Peyer's patch (tissue), 4 donors: Measurements from ENCODE around the gene RFX2. TPM values are rescaled to one million over a fixed set of nuclear protein-coding genes. Genes with fewer than 3 reads are reported as not detected.

ENCODE experiments used
- DNase-seq, 3 donors: peaks; one replicate each; pipeline ENCODE4 v3.0.0-alpha.2; 2017 to 2019
- H3K27ac ChIP-seq, 4 donors: fragments of 200-600 bp; sonication (generic); one replicate each; pipeline ENCODE4 v1.5.1; 2016 to 2019
- H3K27me3 ChIP-seq, 2 donors: fragments of 200-600 bp; sonication (generic); one replicate each; pipeline ENCODE4 v1.5.1; 2019
- H3K36me3 ChIP-seq, 3 donors: fragments of 200-600 bp; sonication (generic); one replicate each; pipeline ENCODE4 v1.5.1; 2016 to 2019
- H3K4me1 ChIP-seq, 4 donors: fragments of 200-600 bp; sonication (generic); one replicate each; pipeline ENCODE4 v1.5.1; 2016 to 2019
- H3K4me3 ChIP-seq, 4 donors: fragments of 200-600 bp; sonication (generic); 1 replicate in 3 of 4; 2 replicates in 1 of 4; pipeline ENCODE4 v1.5.1; 2016 to 2019; ENCODE audit warnings: mild to moderate bottlenecking in 1 of 4
- H3K9me3 ChIP-seq, 4 donors: fragments of 200-600 bp; sonication (generic); one replicate each; pipeline ENCODE4 v1.5.1; 2016 to 2019; ENCODE audit warnings: mild to moderate bottlenecking in 1 of 4
- POLR2A ChIP-seq, 2 donors: fragments of 450-650 bp; IDR thresholded peaks; one replicate each; pipeline ENCODE4 v1.5.1; 2017; ENCODE audit warnings: antibody characterized with exemption in 2 of 2, mild to moderate bottlenecking in 2 of 2, moderate library complexity in 2 of 2
- total RNA-seq, 4 donors: library from RNA; depleted of rRNA; stranded (reverse); fragments of >200 nt; gene quantifications; one replicate each; pipeline ENCODE4 v1.1.0, GENCODE V29; 2016
- TF ChIP-seq, protein P1 (sequence below), 6 experiments: fragments of 450-650 bp in 4 of 6; fragments of 200-600 bp in 2 of 6; sonication (generic) in 1 of 6; IDR thresholded peaks; one replicate each; pipeline ENCODE4 v1.5.1; 2017 to 2019; ENCODE audit warnings: antibody characterized with exemption in 6 of 6, mild to moderate bottlenecking in 3 of 6, moderate library complexity in 1 of 6

Gene RFX2
- total RNA-seq, 4 donors from 2014 or later = 2.6 to 33.9 (median 10.3) TPM

DNA sequence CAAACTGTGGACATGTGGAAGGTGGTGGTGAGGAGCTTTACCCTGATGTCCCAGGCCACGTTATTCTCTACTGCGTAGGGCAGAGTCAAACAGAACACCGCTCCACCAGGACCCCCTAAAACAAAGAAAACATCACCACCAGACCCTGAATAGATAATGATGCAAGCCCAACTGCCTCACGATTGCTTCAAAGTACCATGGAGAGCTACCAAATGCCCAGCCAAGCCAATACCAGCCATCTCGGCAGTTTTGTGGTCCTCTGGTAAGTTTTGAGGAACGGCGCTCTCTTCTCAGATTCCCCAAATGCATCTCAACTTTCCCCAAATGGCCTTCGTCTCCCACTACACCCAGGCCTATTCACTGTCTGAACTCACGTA is 138.0 kb downstream of the RFX2 start:
- DNase-seq = no peak
- Histone ChIP-seq H3K27me3 (no peaks in the 10 kb centered on the region), H3K9me3 (no peaks in the 10 kb centered on the region), H3K4me3 (no peak overlapping the region), H3K36me3 (peaks cover 0 to 13% (median 0%) of the 10 kb centered on the region in 3 donors), H3K27ac (no peak overlapping the region), H3K4me1 (peaks cover 11 to 67% (median 38%) of the 10 kb centered on the region in 4 donors)
- TF ChIP-seq, protein P1, sequence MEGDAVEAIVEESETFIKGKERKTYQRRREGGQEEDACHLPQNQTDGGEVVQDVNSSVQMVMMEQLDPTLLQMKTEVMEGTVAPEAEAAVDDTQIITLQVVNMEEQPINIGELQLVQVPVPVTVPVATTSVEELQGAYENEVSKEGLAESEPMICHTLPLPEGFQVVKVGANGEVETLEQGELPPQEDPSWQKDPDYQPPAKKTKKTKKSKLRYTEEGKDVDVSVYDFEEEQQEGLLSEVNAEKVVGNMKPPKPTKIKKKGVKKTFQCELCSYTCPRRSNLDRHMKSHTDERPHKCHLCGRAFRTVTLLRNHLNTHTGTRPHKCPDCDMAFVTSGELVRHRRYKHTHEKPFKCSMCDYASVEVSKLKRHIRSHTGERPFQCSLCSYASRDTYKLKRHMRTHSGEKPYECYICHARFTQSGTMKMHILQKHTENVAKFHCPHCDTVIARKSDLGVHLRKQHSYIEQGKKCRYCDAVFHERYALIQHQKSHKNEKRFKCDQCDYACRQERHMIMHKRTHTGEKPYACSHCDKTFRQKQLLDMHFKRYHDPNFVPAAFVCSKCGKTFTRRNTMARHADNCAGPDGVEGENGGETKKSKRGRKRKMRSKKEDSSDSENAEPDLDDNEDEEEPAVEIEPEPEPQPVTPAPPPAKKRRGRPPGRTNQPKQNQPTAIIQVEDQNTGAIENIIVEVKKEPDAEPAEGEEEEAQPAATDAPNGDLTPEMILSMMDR (IDR thresholded peaks at IDR 0.05) = no peak
- TF ChIP-seq POLR2A (IDR thresholded peaks at IDR 0.05) = no peak

DNA sequence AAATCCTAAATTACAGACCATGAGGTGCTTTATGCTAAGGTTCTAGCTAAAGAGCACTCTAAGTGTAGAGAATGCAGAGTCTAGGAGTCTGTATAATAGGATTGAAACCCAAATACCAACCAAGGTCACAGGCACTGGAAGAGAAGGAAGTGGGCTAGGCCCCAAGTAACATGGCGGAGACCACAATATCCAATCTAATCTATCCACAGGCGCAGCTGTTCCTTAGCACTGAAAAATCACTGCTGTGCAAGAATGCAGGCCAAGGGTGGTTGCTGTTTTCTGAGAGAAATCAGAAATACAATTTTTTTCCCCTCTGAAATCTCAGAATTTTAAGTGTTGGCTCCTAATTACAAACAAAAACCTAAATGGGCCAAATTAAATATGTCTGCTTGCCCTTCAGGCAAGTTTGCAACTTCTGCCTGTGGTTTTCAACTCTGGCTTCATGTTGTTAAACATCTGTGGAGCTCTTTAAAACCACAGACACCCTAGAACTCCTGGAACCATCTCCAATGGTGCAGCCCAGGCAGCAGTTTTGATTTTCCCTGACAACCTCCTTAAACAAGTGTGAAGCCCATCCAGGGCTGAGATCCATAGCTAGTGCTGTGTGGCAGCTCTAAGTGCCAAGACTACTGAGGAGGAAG is 138.5 kb downstream of the RFX2 start:
- Histone ChIP-seq H3K36me3 (peaks cover 0 to 13% (median 0%) of the 10 kb centered on the region in 3 donors), H3K4me1 (peaks cover 10 to 67% (median 33%) of the 10 kb centered on the region in 4 donors), H3K27me3 (no peaks in the 10 kb centered on the region), H3K27ac (no peak overlapping the region), H3K4me3 (no peak overlapping the region), H3K9me3 (no peaks in the 10 kb centered on the region)
- no peak for TF ChIP-seq POLR2A (IDR thresholded peaks at IDR 0.05)
- TF ChIP-seq, protein P1 (IDR thresholded peaks at IDR 0.05) = no peak
- DNase-seq = no peak

DNA sequence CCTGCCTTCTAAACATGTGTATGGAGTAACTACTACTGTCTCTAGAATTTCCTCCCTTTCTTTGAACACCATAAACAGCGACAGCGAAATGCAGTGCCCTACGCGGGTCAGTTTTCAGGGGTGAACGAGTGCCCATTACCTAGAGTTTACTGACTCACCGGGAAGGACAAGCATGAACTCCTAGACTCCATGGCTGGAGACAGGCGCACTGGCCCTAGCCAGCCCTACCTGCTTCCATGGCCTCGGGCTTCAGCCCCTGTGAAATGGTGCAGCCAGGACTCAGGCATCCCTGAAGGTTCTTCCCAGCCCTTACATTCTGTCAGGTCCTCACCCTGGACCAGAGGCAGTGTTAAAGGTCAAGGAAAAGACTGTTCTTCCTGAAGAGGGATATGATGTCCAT is 140.8 kb downstream of the RFX2 start:
- Histone ChIP-seq H3K4me1 (peaks cover 5 to 47% (median 14%) of the 10 kb centered on the region in 4 donors), H3K36me3 (peaks cover 0 to 13% (median 0%) of the 10 kb centered on the region in 3 donors), H3K4me3 (no peak overlapping the region), H3K9me3 (no peaks in the 10 kb centered on the region), H3K27ac (peak overlapping the region in 1 of 4 donors; percentile 76), H3K27me3 (no peaks in the 10 kb centered on the region)
- TF ChIP-seq, protein P1 (IDR thresholded peaks at IDR 0.05) = no peak
- TF ChIP-seq POLR2A (IDR thresholded peaks at IDR 0.05) = no peak
- DNase-seq = no peak

DNA sequence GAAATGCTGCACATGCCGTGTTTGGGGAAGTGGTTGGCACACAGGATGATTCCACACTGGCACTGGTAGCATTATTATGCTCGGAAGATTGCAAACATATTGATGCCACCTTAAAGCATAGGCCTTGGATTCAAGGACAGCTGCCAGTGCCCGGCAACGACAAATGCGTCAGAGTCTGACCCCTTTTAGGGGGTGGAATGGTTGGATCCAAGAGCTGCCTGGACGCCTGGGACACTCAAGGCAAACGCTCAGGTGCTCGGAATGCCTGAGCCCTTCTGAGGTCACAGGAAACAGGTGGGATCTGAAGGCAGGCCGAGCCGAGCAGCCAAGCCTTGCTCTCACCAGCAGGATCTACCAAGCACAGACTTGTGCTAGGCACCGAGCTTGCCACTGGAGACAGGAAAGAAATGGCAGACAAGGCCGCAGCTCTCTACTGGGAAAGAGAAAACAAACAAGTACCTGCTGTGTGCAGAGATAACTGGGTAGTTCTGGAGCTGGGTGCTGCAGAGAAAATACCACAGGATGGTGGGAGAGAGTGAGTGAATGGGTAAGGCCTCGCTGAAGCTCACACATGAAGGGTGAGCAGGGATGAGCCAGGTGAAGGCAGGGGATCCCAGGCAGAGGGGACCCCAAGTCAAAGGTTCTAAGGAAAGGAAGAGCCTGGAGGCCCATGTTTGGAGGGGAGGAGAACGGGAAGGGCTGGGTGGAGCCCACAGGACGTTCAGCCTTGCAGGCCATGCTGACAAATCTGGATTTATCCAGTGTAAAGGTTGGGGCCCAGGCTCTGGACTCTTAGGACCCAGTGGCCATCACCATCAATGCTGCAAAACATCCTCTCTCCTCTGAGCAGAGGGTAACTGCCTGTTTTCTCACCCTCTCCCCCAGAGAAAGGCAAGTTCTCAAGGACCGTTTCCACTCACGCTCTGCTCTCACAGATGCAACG is 141.6 kb downstream of the RFX2 start:
- no peak for DNase-seq
- no peak overlapping the region for H3K4me3 ChIP-seq
- H3K36me3 ChIP-seq = peaks cover 0 to 9% (median 0%) of the 10 kb centered on the region in 3 donors
- H3K9me3 ChIP-seq = no peaks in the 10 kb centered on the region
- H3K4me1 ChIP-seq = peaks cover 5 to 40% (median 13%) of the 10 kb centered on the region in 4 donors
- peak overlapping the region; percentile 12 to 76 (median 45) for H3K27ac ChIP-seq
- no peak for TF ChIP-seq POLR2A (IDR thresholded peaks at IDR 0.05)
- TF ChIP-seq, protein P1 (IDR thresholded peaks at IDR 0.05) = no peak
- no peaks in the 10 kb centered on the region for H3K27me3 ChIP-seq

DNA sequence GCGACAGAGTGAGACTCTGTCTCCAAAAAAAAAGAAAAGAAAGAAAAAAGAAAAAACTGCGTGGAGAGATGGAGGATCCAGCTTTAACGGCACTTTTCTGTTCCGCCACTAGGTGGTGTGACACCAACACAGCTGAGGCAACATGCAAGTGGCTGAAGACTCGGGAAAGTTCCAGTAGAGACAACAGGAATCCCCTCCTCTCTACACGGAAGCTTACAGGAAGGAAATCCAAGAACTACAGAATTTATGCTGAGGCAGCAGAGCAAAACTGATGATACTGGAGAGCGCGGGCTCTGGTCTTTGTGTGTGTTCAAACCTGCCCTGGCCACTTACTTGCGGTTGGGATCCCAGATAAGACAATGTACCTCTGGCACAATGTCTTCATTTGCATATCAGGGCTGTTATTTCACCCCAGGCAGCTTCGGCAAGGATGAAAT is 142.3 kb downstream of the RFX2 start:
- TF ChIP-seq, protein P1 (IDR thresholded peaks at IDR 0.05) = peak; percentile 76 to 90 (median 81)
- TF ChIP-seq POLR2A (IDR thresholded peaks at IDR 0.05) = no peak
- Histone ChIP-seq H3K27me3 (no peaks in the 10 kb centered on the region), H3K9me3 (no peaks in the 10 kb centered on the region), H3K27ac (peak overlapping the region; percentile 12 to 76 (median 45)), H3K4me3 (no peak overlapping the region), H3K4me1 (peaks cover 5 to 40% (median 16%) of the 10 kb centered on the region in 4 donors), H3K36me3 (peaks cover 0 to 2% (median 0%) of the 10 kb centered on the region in 3 donors)
- peak in 2 of 3 donors; percentile 65 to 86 for DNase-seq
